H1 (cell line): ENCODE results near the gene FXYD5. TPM values are rescaled to one million over a fixed set of nuclear protein-coding genes. Genes with fewer than 3 reads are reported as not detected.

Experiments
- CHD2 ChIP-seq: IDR thresholded peaks from 2 replicates; pipeline ENCODE4 v1.6.1; 2012; ENCODE audit warnings: low read length, improper control_type of control experiment
- CHD7 ChIP-seq: fragments of 300-600 bp; sonication (generic); IDR thresholded peaks from 2 replicates; pipeline ENCODE4 v1.7.1; 2012; ENCODE audit warnings: low read length, moderate library complexity, mild to moderate bottlenecking, inconsistent platforms; ENCODE audit not compliant: insufficient replicate concordance
- CTCF ChIP-seq, 3 experiments: IDR thresholded peaks; 1 replicate in 2 of 3; 2 replicates in 1 of 3; pipeline versions ENCODE4 v1.5.1 to v1.6.1; 2011; ENCODE audit warnings: low read length in 3 of 3, mild to moderate bottlenecking in 3 of 3, inconsistent platforms in 2 of 3, low read depth in 1 of 3, moderate library complexity in 1 of 3; ENCODE audit not compliant: insufficient read depth in 1 of 3; ENCODE audit errors: control extremely low read depth in 1 of 3
- EZH2 ChIP-seq: fragments of 200-600 bp; sonication (generic); IDR thresholded peaks from 2 replicates; pipeline ENCODE4 v1.7.1; 2012; ENCODE audit warnings: low read depth, mild to moderate bottlenecking, moderate library complexity, low read length, inconsistent platforms; ENCODE audit not compliant: severe bottlenecking
- SP1 ChIP-seq: IDR thresholded peaks from 2 replicates; pipeline ENCODE4 v1.6.1; 2011; ENCODE audit warnings: low read depth, low read length
- polyA plus RNA-seq, 7 experiments: library from polyadenylated mRNA; depleted of rRNA in 3 of 7; stranded (reverse) in 5 of 7; unstranded in 2 of 7; fragments of >200 nt in 5 of 7; fragments of 200-250 nt in 2 of 7; gene quantifications; 1 replicate in 5 of 7; 2 replicates in 1 of 7; 4 replicates in 1 of 7; pipeline versions ENCODE4 v1.2.1 to v1.2.3, GENCODE V29; 2011 to 2013; ENCODE audit warnings: missing spikeins in 2 of 7, mixed read lengths in 2 of 7
- total RNA-seq: library from RNA; stranded (reverse); fragmentation: NEBNext Ultra II Directional; extraction: Animal tissue kit (Norgen Biotek cat#: 25700); gene quantifications from 2 replicates; pipeline ENCODE4 v1.2.1, GENCODE V29; 2021

The FXYD5 gene
- total and polyA plus RNA-seq, 2 of the 8 experiments (the other 6 are each of a cell fraction or from before 2014, with no cell fraction given), result 99.0 to 191 TPM

- no peak for TF ChIP-seq CHD7
- TF ChIP-seq EZH2, result no peak
- no peak for TF ChIP-seq CHD2
- TF ChIP-seq SP1, result no peak
- no peak for TF ChIP-seq CTCF (IDR thresholded peaks at IDR 0.05; ENCODE audit: control extremely low read depth in 1 of 3, insufficient read depth in 1 of 3, low read depth in 1 of 3, low read length in 3 of 3)
These were observed 36.1 kb upstream of the FXYD5 start (continued) for GRCh38 chr19:35118268-35119020.
